NCI-H1092 treated with DMSO at 0.1 percent for 48 hours (cell line): Measurements from ENCODE around the gene DPH7.
"Not testable (repeated sequence)": the region's sequence is repeated elsewhere in the genome, so short reads cannot be mapped to it uniquely, and the experiment has no call there.

Source experiments
- DNase-seq: peaks from one replicate; lab custom pipeline; 2025; lab: John Stamatoyannopoulos, UW

The DPH7 gene

DNA sequence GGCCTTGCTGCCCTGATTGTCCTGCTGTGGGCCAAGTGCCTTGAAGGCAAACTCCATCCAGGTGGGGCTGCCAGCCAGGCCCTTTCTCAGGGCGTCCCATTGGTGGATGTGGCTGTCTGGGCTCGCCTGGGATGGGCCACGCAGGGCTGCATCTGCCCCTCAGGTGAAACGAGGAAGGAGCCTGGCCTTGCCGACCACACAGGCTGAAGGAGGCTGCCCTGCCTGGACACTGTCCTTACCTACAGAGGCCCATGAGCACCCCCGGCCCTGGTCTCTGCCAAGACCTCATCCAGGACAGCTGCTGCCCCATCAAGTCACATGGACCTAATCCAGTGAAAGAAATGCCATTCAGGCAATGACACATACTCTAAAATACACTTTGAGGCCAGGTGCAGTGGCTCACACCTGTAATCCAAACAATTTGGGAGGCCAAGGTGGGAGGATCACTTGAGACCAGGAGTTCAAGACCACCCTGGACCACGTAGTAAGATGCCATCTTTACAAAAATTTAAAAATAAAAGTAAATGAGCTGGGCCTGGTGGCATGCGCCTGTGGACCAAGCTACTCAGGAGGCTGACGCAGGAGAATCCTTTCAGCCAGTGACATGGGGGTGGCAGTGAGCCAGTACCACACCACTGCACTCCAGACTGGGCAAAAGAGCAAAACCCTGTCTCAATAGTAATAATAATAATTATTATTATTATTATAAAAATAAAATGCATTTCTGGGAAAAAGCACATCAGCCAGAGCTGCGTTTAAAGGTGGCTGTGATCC lies 62.4 kb downstream of the DPH7 start:
- no peak for DNase-seq

- DNase-seq: no peak
Measured at GRCh38 chr9:137515338-137515724, 63.4 kb downstream of the DPH7 start.

GRCh38 chr9:137514691-137515337 lies 63.9 kb downstream of the DPH7 start:
- DNase-seq: no peak

- DNase-seq: not testable (repeated sequence)
Measured at GRCh38 chr9:137513801-137514570, 64.7 kb downstream of the DPH7 start.

DNA sequence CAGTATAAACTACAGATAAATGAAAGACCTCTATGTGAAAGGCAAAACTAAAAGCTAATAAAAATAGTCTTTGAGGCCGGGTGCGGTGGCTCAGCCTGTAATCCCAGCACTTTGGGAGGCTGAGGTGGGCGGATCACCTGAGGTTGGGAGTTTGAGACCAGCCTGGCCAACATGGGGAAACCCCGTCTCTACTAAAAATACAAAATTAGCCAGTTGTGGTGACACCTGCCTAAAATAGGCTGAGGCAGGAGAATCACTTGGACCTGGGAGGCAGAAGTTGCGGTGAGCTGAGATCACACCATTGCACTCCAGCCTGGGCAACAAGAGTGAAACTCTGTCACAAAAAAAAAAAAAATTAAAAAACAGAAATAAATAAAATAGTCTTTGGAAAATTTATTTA lies 65.6 kb downstream of the DPH7 start:
- DNase-seq: not testable (repeated sequence)

DNA sequence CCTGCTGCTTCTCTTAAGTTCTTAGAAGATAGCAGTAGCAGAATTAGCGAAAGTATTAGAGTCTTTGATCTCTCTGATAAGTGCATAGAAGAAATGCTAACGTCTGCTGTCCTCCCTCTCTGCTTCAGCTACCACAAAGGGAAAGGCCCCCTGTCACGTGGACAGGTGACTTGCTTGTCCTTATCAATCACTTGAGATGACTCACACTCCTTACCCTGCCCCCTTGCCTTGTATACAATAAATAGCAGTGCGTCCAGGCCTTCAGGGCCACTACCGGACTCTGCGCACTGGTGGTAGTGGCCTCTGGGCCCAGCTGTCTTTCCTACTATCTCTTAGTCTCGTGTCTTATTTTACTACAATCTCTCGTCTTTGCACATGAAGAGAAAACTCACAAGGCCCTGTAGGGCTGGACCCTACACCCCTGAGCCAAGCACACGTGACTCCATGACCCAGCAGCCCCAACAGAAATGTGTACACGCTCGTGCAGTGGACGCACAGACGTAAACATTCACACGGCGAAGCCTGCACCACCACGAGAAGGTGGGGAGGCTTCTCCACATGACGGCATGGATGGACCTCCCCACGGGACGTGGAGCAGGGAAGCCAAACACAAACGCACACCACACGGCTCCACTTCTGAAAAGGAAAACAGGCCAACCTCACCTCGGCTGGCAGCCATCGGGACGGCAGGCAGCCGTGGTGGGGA lies 66.8 kb downstream of the DPH7 start:
- no peak for DNase-seq

GRCh38 chr9:137511126-137511525 lies 67.6 kb downstream of the DPH7 start:
- DNase-seq: not testable (repeated sequence)

- DNase-seq: no peak
Measured at GRCh38 chr9:137509198-137509597, 69.5 kb downstream of the DPH7 start.

DNA sequence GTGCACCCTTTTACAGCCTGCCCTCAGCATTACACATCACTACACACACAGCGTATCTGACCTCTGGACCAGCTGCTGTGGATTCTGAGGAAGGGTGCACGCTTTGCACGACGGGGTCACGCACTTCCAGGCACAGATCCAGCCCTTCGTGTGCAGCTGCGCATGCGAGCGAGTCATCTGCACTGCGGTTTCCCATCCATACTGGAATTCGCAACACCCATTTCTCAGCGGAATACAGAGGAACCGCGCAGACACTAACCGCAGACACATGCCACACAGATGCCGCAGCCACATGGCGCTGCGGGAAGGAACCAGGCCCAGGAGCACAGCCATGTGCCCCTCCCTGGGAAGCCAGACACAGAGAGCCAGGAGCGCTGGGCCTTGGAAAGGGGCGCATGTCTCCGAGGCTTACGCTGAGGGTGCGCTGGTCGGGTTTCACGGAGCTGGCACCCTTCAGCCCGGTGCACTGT lies 72.0 kb downstream of the DPH7 start:
- DNase-seq: no peak

DNA sequence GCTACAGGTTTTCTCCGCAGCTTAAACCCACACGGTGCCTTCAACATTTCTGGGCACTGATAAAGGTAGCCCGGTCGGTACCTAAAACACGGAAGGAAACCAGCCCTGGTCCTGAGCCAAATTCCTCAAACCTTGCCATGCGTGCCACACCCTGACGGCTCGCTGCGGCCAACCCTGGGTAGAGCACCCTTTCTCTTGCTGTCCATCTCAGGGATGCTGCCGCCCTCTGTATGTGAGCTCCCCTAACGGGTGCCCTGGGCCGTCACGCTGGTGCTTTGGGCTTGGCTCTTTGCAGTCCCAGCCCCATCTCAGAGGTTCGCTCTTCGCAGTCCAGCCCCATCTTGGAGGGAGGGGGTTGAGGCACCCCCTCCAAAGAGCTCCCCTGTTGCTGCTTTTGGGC lies 72.5 kb downstream of the DPH7 start:
- no peak for DNase-seq

GRCh38 chr9:137505421-137506140 lies 73.1 kb downstream of the DPH7 start:
- DNase-seq: no peak
